BLaER1 (cell line): ENCODE measurements around the gene MAP2K3.
A peak's percentile ranks its signal among the peaks of the same experiment; 100 is the strongest.

Experiments used
- H3K27ac ChIP-seq: shearing (Covaris generic); formaldehyde crosslinking; 2 replicates; pipeline ENCODE4 v1.8.1; 2022
- H3K27me3 ChIP-seq: shearing (Covaris generic); formaldehyde crosslinking; 2 replicates; pipeline ENCODE4 v1.8.1; 2022
- H3K36me3 ChIP-seq: shearing (Covaris generic); formaldehyde crosslinking; 2 replicates; pipeline ENCODE4 v1.8.1; 2022
- H3K4me1 ChIP-seq: shearing (Covaris generic); formaldehyde crosslinking; 2 replicates; pipeline ENCODE4 v1.8.1; 2022
- H3K4me2 ChIP-seq: shearing (Covaris generic); formaldehyde crosslinking; 2 replicates; pipeline ENCODE4 v1.8.1; 2022
- H3K4me3 ChIP-seq: shearing (Covaris generic); formaldehyde crosslinking; 2 replicates; pipeline ENCODE4 v1.8.1; 2022
- H3K9ac ChIP-seq: shearing (Covaris generic); formaldehyde crosslinking; 2 replicates; pipeline ENCODE4 v1.8.1; 2022
- H3K9me3 ChIP-seq: shearing (Covaris generic); formaldehyde crosslinking; 2 replicates; pipeline ENCODE4 v1.8.1; 2022
- H4K20me1 ChIP-seq: shearing (Covaris generic); formaldehyde crosslinking; 2 replicates; pipeline ENCODE4 v1.8.1; 2022
- Cebpa-rat ChIP-seq: shearing (Covaris generic); IDR thresholded peaks from 2 replicates; pipeline ENCODE4 v1.8.1; 2022

MAP2K3 gene

GRCh38 chr17:21295036-21295952 lies 10.8 kb downstream of the MAP2K3 start:
- peaks cover 100% of the 10 kb centered on the region for H4K20me1 ChIP-seq
- peak overlapping the region; percentile 76 for H3K27ac ChIP-seq
- TF ChIP-seq Cebpa-rat: no peak
- H3K36me3 ChIP-seq: peaks cover 82% of the 10 kb centered on the region
- H3K9me3 ChIP-seq: no peaks in the 10 kb centered on the region
- peaks cover 97% of the 10 kb centered on the region for H3K4me1 ChIP-seq
- peak overlapping the region; percentile 60 for H3K4me2 ChIP-seq
- no peak overlapping the region for H3K4me3 ChIP-seq
- H3K9ac ChIP-seq: peak overlapping the region; percentile 53
- H3K27me3 ChIP-seq: no peaks in the 10 kb centered on the region

- Histone ChIP-seq H4K20me1 (peaks cover 100% of the 10 kb centered on the region), H3K36me3 (peaks cover 88% of the 10 kb centered on the region), H3K4me3 (no peak overlapping the region), H3K27me3 (no peaks in the 10 kb centered on the region), H3K4me2 (peak overlapping the region; percentile 60), H3K9me3 (no peaks in the 10 kb centered on the region), H3K9ac (peak overlapping the region; percentile 53), H3K4me1 (peaks cover 98% of the 10 kb centered on the region), H3K27ac (peak overlapping the region; percentile 76)
- TF ChIP-seq Cebpa-rat: no peak
Observed at GRCh38 chr17:21296097-21297025, 11.8 kb downstream of the MAP2K3 start.

- no peaks in the 10 kb centered on the region for H3K9me3 ChIP-seq
- peaks cover 100% of the 10 kb centered on the region for H4K20me1 ChIP-seq
- peak overlapping the region; percentile 53 for H3K9ac ChIP-seq
- H3K36me3 ChIP-seq: peaks cover 87% of the 10 kb centered on the region
- no peak overlapping the region for H3K4me3 ChIP-seq
- no peaks in the 10 kb centered on the region for H3K27me3 ChIP-seq
- no peak for TF ChIP-seq Cebpa-rat
- peak overlapping the region; percentile 76 for H3K27ac ChIP-seq
- peak overlapping the region; percentile 60 for H3K4me2 ChIP-seq
- peaks cover 98% of the 10 kb centered on the region for H3K4me1 ChIP-seq
Observed at GRCh38 chr17:21297026-21297520, 12.6 kb downstream of the MAP2K3 start.

GRCh38 chr17:21297597-21297996 lies 13.1 kb downstream of the MAP2K3 start:
- peaks cover 99% of the 10 kb centered on the region for H3K4me1 ChIP-seq
- peaks cover 87% of the 10 kb centered on the region for H3K36me3 ChIP-seq
- peak overlapping the region; percentile 60 for H3K4me2 ChIP-seq
- no peaks in the 10 kb centered on the region for H3K9me3 ChIP-seq
- no peak for TF ChIP-seq Cebpa-rat
- peak overlapping the region; percentile 76 for H3K27ac ChIP-seq
- no peaks in the 10 kb centered on the region for H3K27me3 ChIP-seq
- peaks cover 100% of the 10 kb centered on the region for H4K20me1 ChIP-seq
- H3K4me3 ChIP-seq: no peak overlapping the region
- H3K9ac ChIP-seq: 0 out of 2 replicates have a peak overlapping the region, but pooled peaks have one; percentile 39

- Histone ChIP-seq H3K4me1 (peaks cover 99% of the 10 kb centered on the region), H3K9ac (peak overlapping the region; percentile 39; the same call in 1 of the 2 replicates), H3K36me3 (peaks cover 87% of the 10 kb centered on the region), H3K27ac (peak overlapping the region; percentile 76), H3K4me2 (peak overlapping the region; percentile 18; the same call in 1 of the 2 replicates), H3K9me3 (no peaks in the 10 kb centered on the region), H3K4me3 (no peak overlapping the region), H3K27me3 (no peaks in the 10 kb centered on the region), H4K20me1 (peaks cover 100% of the 10 kb centered on the region)
- TF ChIP-seq Cebpa-rat: no peak
Observed at GRCh38 chr17:21298056-21298982, 13.8 kb downstream of the MAP2K3 start.

GRCh38 chr17:21298983-21299519 lies 14.5 kb downstream of the MAP2K3 start:
- Histone ChIP-seq H3K4me2 (peak overlapping the region; percentile 18; the same call in 1 of the 2 replicates), H4K20me1 (peaks cover 100% of the 10 kb centered on the region), H3K9me3 (no peaks in the 10 kb centered on the region), H3K4me1 (peaks cover 99% of the 10 kb centered on the region), H3K27ac (peak overlapping the region; percentile 76), H3K9ac (peak overlapping the region; percentile 39; the same call in 1 of the 2 replicates), H3K27me3 (no peaks in the 10 kb centered on the region), H3K36me3 (peaks cover 87% of the 10 kb centered on the region), H3K4me3 (no peak overlapping the region)
- TF ChIP-seq Cebpa-rat: no peak

- Histone ChIP-seq H3K27me3 (no peaks in the 10 kb centered on the region), H3K4me2 (peak overlapping the region; percentile 70), H3K27ac (peak overlapping the region; percentile 69), H3K9ac (0 out of 2 replicates have a peak overlapping the region, but pooled peaks have one; percentile 60), H4K20me1 (peaks cover 97% of the 10 kb centered on the region), H3K4me3 (no peak overlapping the region), H3K36me3 (peaks cover 92% of the 10 kb centered on the region), H3K4me1 (peaks cover 92% of the 10 kb centered on the region), H3K9me3 (no peaks in the 10 kb centered on the region)
- no peak for TF ChIP-seq Cebpa-rat
Observed at GRCh38 chr17:21299981-21300600, 15.6 kb downstream of the MAP2K3 start.
